Stimulated activated CD8-positive, alpha-beta memory T cell treated with anti-CD3 and anti-CD28 coated beads, Interleukin-12 subunit alpha, Interleukin-12 subunit beta, amount 100 ng/mL, for 24 hours (primary cell): Measurements from ENCODE around the gene SPNS2.

Source experiments
- DNase-seq: peaks from one replicate; pipeline ENCODE4 v3.0.0-alpha.2; 2020; ENCODE audit errors: extremely low read depth

SPNS2 gene

GRCh38 chr17:4498461-4499397 lies at the start of gene SPNS2:
TSS of gene SPNS2 (plus strand) at chr17:4498881. CDS start at chr17:4499048, 167 bp downstream.
- DNase-seq, result peak; percentile 49

- DNase-seq, result no peak
Observed at GRCh38 chr17:4449736-4450135, 48.9 kb upstream of the SPNS2 start.

GRCh38 chr17:4450710-4451316 lies 47.9 kb upstream of the SPNS2 start:
- no peak for DNase-seq

- DNase-seq, result no peak
Observed at GRCh38 chr17:4453812-4454591, 44.7 kb upstream of the SPNS2 start.

- no peak for DNase-seq
Observed at GRCh38 chr17:4460661-4461060, 38.0 kb upstream of the SPNS2 start.

- no peak for DNase-seq
Observed at GRCh38 chr17:4463818-4464476, 34.7 kb upstream of the SPNS2 start.

- DNase-seq, result no peak
Observed at GRCh38 chr17:4465786-4466185, 32.9 kb upstream of the SPNS2 start.

- no peak for DNase-seq
Observed at GRCh38 chr17:4467287-4467686, 31.4 kb upstream of the SPNS2 start.

GRCh38 chr17:4469552-4469951 lies 29.1 kb upstream of the SPNS2 start:
- DNase-seq, result no peak

- no peak for DNase-seq
Observed at GRCh38 chr17:4472286-4472685, 26.4 kb upstream of the SPNS2 start.

GRCh38 chr17:4474093-4474492 lies 24.6 kb upstream of the SPNS2 start:
- no peak for DNase-seq

GRCh38 chr17:4475001-4475400 lies 23.7 kb upstream of the SPNS2 start:
- no peak for DNase-seq

- DNase-seq, result no peak
Observed at GRCh38 chr17:4475463-4475862, 23.2 kb upstream of the SPNS2 start.

GRCh38 chr17:4476017-4476416 lies 22.7 kb upstream of the SPNS2 start:
- no peak for DNase-seq

GRCh38 chr17:4476511-4477070 lies 22.1 kb upstream of the SPNS2 start:
- DNase-seq, result no peak

- DNase-seq, result no peak
Observed at GRCh38 chr17:4477255-4477791, 21.4 kb upstream of the SPNS2 start.

- no peak for DNase-seq
Observed at GRCh38 chr17:4478318-4478830, 20.3 kb upstream of the SPNS2 start.

- no peak for DNase-seq
Observed at GRCh38 chr17:4479340-4479981, 19.2 kb upstream of the SPNS2 start.

- DNase-seq, result no peak
Observed at GRCh38 chr17:4479982-4480751, 18.5 kb upstream of the SPNS2 start.
